ENCODE measurements around the gene ZNF805. TPM values are rescaled to one million over a fixed set of nuclear protein-coding genes. Genes with fewer than 3 reads are reported as not detected.

Gene ZNF805
- total RNA-seq, 1 experiment from 2014 or later: 18.2 TPM

DNA sequence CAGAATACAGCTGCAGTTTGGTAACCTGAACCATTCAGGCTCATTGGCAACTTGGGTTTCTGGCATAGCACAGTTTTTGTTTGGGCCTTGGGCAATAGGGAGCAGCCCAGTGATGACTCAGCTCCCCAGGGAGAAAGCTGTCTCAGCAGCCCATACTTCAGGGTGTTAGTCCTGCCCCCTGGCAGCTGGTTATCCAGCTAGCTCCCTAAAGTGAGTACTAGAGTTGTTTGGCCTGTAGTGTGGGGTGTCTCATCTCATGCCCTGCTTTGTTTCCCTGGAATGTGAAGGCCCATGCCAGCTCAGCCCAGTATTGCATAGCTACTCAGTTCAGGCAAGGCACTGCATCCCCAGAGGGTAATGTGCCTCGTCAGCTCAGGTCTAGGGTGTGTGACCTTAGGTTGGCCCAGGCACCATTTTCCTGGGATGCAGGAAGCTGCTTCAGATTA lies 61.6 kb downstream of the ZNF805 start:
- CTCF ChIA-PET: interaction anchor here (1.9 to 2.5 kb wide), 2 partner anchors 15 to 49 kb away, joined by 9 to 11 read pairs; partner anchors contain the start of gene ZNF304
- no peaks in the 10 kb centered on the region for H3K9me3 Mint-ChIP-seq
- 0 out of 2 replicates have a peak, but pooled peaks cover 2% of the 10 kb centered on the region for H3K4me1 Mint-ChIP-seq
- H3K36me3 Mint-ChIP-seq: peaks cover 25% of the 10 kb centered on the region
- POLR2A ChIA-PET: no interaction called here
- peak overlapping the region; percentile 1; the same call in 1 of the 2 replicates for H3K27ac Mint-ChIP-seq
- no peak; the same call in none of the 2 replicates for ATAC-seq
- no peak for DNase-seq (ENCODE audit: low spot score)
- no peak overlapping the region for H3K4me3 Mint-ChIP-seq
- H3K27me3 Mint-ChIP-seq (ENCODE audit: low read depth): no peaks in the 10 kb centered on the region
- TF ChIP-seq KAT7 (CRISPR knock-in tag; IDR thresholded peaks at IDR 0.05; ENCODE audit: borderline replicate concordance): no peak
- no peak for TF ChIP-seq ETV6 (CRISPR knock-in tag; IDR thresholded peaks at IDR 0.05)
- TF ChIP-seq FOXP1 (CRISPR knock-in tag; IDR thresholded peaks at IDR 0.05; ENCODE audit: borderline replicate concordance): no peak
- TF ChIP-seq JAZF1 (CRISPR knock-in tag; IDR thresholded peaks at IDR 0.05): no peak
- TF ChIP-seq, protein P1, sequence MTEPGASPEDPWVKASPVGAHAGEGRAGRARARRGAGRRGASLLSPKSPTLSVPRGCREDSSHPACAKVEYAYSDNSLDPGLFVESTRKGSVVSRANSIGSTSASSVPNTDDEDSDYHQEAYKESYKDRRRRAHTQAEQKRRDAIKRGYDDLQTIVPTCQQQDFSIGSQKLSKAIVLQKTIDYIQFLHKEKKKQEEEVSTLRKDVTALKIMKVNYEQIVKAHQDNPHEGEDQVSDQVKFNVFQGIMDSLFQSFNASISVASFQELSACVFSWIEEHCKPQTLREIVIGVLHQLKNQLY (CRISPR knock-in tag; IDR thresholded peaks at IDR 0.05): no peak
- TF ChIP-seq, protein P2, sequence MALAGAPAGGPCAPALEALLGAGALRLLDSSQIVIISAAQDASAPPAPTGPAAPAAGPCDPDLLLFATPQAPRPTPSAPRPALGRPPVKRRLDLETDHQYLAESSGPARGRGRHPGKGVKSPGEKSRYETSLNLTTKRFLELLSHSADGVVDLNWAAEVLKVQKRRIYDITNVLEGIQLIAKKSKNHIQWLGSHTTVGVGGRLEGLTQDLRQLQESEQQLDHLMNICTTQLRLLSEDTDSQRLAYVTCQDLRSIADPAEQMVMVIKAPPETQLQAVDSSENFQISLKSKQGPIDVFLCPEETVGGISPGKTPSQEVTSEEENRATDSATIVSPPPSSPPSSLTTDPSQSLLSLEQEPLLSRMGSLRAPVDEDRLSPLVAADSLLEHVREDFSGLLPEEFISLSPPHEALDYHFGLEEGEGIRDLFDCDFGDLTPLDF (CRISPR knock-in tag; IDR thresholded peaks at IDR 0.05): no peak
- TF ChIP-seq, protein P3, sequence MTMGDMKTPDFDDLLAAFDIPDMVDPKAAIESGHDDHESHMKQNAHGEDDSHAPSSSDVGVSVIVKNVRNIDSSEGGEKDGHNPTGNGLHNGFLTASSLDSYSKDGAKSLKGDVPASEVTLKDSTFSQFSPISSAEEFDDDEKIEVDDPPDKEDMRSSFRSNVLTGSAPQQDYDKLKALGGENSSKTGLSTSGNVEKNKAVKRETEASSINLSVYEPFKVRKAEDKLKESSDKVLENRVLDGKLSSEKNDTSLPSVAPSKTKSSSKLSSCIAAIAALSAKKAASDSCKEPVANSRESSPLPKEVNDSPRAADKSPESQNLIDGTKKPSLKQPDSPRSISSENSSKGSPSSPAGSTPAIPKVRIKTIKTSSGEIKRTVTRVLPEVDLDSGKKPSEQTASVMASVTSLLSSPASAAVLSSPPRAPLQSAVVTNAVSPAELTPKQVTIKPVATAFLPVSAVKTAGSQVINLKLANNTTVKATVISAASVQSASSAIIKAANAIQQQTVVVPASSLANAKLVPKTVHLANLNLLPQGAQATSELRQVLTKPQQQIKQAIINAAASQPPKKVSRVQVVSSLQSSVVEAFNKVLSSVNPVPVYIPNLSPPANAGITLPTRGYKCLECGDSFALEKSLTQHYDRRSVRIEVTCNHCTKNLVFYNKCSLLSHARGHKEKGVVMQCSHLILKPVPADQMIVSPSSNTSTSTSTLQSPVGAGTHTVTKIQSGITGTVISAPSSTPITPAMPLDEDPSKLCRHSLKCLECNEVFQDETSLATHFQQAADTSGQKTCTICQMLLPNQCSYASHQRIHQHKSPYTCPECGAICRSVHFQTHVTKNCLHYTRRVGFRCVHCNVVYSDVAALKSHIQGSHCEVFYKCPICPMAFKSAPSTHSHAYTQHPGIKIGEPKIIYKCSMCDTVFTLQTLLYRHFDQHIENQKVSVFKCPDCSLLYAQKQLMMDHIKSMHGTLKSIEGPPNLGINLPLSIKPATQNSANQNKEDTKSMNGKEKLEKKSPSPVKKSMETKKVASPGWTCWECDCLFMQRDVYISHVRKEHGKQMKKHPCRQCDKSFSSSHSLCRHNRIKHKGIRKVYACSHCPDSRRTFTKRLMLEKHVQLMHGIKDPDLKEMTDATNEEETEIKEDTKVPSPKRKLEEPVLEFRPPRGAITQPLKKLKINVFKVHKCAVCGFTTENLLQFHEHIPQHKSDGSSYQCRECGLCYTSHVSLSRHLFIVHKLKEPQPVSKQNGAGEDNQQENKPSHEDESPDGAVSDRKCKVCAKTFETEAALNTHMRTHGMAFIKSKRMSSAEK (CRISPR knock-in tag; IDR thresholded peaks at IDR 0.05; ENCODE audit: borderline replicate concordance): no peak
- TF ChIP-seq, protein P4, sequence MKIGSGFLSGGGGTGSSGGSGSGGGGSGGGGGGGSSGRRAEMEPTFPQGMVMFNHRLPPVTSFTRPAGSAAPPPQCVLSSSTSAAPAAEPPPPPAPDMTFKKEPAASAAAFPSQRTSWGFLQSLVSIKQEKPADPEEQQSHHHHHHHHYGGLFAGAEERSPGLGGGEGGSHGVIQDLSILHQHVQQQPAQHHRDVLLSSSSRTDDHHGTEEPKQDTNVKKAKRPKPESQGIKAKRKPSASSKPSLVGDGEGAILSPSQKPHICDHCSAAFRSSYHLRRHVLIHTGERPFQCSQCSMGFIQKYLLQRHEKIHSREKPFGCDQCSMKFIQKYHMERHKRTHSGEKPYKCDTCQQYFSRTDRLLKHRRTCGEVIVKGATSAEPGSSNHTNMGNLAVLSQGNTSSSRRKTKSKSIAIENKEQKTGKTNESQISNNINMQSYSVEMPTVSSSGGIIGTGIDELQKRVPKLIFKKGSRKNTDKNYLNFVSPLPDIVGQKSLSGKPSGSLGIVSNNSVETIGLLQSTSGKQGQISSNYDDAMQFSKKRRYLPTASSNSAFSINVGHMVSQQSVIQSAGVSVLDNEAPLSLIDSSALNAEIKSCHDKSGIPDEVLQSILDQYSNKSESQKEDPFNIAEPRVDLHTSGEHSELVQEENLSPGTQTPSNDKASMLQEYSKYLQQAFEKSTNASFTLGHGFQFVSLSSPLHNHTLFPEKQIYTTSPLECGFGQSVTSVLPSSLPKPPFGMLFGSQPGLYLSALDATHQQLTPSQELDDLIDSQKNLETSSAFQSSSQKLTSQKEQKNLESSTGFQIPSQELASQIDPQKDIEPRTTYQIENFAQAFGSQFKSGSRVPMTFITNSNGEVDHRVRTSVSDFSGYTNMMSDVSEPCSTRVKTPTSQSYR (CRISPR knock-in tag; IDR thresholded peaks at IDR 0.05): no peak
- TF ChIP-seq, protein P5, sequence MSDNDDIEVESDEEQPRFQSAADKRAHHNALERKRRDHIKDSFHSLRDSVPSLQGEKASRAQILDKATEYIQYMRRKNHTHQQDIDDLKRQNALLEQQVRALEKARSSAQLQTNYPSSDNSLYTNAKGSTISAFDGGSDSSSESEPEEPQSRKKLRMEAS (CRISPR knock-in tag; IDR thresholded peaks at IDR 0.05): no peak
- TF ChIP-seq, protein P6, sequence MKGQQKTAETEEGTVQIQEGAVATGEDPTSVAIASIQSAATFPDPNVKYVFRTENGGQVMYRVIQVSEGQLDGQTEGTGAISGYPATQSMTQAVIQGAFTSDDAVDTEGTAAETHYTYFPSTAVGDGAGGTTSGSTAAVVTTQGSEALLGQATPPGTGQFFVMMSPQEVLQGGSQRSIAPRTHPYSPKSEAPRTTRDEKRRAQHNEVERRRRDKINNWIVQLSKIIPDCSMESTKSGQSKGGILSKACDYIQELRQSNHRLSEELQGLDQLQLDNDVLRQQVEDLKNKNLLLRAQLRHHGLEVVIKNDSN (CRISPR knock-in tag; IDR thresholded peaks at IDR 0.05): no peak
- TF ChIP-seq ZBTB21 (CRISPR knock-in tag; IDR thresholded peaks at IDR 0.05; ENCODE audit: borderline replicate concordance): no peak
- TF ChIP-seq, protein P7, sequence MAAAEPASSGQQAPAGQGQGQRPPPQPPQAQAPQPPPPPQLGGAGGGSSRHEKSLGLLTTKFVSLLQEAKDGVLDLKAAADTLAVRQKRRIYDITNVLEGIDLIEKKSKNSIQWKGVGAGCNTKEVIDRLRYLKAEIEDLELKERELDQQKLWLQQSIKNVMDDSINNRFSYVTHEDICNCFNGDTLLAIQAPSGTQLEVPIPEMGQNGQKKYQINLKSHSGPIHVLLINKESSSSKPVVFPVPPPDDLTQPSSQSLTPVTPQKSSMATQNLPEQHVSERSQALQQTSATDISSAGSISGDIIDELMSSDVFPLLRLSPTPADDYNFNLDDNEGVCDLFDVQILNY (CRISPR knock-in tag; IDR thresholded peaks at IDR 0.05): no peak
- TF ChIP-seq, protein P8, sequence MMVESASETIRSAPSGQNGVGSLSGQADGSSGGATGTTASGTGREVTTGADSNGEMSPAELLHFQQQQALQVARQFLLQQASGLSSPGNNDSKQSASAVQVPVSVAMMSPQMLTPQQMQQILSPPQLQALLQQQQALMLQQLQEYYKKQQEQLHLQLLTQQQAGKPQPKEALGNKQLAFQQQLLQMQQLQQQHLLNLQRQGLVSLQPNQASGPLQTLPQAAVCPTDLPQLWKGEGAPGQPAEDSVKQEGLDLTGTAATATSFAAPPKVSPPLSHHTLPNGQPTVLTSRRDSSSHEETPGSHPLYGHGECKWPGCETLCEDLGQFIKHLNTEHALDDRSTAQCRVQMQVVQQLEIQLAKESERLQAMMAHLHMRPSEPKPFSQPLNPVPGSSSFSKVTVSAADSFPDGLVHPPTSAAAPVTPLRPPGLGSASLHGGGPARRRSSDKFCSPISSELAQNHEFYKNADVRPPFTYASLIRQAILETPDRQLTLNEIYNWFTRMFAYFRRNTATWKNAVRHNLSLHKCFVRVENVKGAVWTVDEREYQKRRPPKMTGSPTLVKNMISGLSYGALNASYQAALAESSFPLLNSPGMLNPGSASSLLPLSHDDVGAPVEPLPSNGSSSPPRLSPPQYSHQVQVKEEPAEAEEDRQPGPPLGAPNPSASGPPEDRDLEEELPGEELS (CRISPR knock-in tag; IDR thresholded peaks at IDR 0.05): no peak
- TF ChIP-seq, protein P9, sequence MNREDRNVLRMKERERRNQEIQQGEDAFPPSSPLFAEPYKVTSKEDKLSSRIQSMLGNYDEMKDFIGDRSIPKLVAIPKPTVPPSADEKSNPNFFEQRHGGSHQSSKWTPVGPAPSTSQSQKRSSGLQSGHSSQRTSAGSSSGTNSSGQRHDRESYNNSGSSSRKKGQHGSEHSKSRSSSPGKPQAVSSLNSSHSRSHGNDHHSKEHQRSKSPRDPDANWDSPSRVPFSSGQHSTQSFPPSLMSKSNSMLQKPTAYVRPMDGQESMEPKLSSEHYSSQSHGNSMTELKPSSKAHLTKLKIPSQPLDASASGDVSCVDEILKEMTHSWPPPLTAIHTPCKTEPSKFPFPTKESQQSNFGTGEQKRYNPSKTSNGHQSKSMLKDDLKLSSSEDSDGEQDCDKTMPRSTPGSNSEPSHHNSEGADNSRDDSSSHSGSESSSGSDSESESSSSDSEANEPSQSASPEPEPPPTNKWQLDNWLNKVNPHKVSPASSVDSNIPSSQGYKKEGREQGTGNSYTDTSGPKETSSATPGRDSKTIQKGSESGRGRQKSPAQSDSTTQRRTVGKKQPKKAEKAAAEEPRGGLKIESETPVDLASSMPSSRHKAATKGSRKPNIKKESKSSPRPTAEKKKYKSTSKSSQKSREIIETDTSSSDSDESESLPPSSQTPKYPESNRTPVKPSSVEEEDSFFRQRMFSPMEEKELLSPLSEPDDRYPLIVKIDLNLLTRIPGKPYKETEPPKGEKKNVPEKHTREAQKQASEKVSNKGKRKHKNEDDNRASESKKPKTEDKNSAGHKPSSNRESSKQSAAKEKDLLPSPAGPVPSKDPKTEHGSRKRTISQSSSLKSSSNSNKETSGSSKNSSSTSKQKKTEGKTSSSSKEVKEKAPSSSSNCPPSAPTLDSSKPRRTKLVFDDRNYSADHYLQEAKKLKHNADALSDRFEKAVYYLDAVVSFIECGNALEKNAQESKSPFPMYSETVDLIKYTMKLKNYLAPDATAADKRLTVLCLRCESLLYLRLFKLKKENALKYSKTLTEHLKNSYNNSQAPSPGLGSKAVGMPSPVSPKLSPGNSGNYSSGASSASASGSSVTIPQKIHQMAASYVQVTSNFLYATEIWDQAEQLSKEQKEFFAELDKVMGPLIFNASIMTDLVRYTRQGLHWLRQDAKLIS (CRISPR knock-in tag; IDR thresholded peaks at IDR 0.05; ENCODE audit: borderline replicate concordance): no peak
- TF ChIP-seq TEAD1 (CRISPR knock-in tag; IDR thresholded peaks at IDR 0.05): no peak
